ENCODE data around the gene KIF14.
A peak's percentile ranks its signal among the peaks of the same experiment; 100 is the strongest.
"Not testable (repeated sequence)": the region's sequence is repeated elsewhere in the genome, so short reads cannot be mapped to it uniquely, and the experiment has no call there.

The KIF14 gene

DNA sequence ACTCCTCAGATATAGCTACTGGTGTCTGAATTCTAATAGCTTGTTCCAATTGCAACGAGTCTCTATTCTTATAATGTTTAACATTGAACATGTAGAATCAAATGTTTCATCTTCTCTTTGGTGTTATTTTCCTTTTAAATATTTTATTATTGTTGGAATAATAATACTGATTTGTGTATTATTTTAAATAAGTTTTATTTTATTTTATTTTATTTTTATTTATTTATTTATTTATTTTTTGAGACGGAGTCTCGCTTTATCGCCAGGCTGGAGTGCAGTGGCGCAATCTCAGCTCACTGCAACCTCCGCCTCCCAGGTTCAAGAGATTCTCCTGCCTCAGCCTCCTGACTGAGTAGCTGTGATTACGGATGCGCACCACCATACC, 10.0 kb upstream of the KIF14 start:
- DNase-seq, result not testable (repeated sequence)

- no peak for DNase-seq
Observed at GRCh38 chr1:200629876-200630514, 9.4 kb upstream of the KIF14 start.

GRCh38 chr1:200628223-200628881, 7.8 kb upstream of the KIF14 start:
- no peak for DNase-seq

GRCh38 chr1:200627575-200628222, 7.1 kb upstream of the KIF14 start:
- no peak for DNase-seq

DNA sequence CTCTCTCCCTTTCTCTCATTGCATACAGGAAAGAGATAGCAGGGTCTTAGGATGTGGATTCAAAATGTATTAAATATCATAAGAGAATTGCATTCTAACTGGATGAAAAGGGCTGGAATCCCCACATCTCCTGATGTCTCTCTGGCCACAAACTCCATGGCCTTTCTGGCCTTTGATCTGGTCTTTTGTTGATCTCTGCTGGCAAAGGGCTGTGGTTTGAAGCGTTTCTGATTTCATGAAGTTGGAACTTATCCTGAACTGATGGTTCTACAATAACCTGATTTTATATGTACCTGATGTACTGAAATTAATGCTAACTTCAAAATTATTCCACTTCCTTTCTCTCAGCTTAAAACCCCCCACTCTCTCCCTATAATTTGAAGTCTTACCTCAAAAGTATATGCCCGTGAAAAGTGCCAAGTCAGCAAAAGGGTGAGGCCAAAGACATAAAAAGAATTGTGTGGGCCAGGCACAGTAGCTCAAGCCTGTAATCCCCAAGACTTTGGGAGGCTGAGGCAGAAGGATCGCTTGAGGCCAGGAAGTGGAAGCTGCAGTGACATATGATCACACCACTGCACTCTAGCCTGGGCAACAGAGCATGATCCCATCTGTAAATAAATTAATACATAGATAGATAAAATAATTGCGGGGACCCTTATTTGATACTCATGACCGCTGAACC, 6.4 kb upstream of the KIF14 start:
- no peak for DNase-seq

DNA sequence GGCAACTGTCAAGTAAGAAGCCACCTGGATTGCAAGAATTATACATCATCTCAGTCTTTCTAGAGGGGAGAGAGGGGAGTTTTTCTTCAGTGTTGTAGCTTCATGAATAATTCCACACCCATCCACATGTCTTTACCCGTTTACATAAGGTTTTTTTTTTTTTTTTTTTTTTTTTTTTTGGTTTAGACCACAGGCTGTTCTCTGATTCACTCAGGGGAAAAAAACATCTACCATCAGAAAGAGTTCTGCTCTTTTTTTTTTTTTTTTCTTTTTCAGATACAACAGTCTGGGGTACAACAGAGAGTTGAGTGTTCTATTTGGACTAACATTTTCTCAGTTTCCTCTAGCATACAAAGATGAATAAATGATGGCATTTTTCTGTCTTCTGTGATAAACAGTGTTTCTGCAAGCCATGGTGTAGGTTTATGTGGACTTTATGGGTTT, 4.9 kb upstream of the KIF14 start:
- no peak for DNase-seq

DNA sequence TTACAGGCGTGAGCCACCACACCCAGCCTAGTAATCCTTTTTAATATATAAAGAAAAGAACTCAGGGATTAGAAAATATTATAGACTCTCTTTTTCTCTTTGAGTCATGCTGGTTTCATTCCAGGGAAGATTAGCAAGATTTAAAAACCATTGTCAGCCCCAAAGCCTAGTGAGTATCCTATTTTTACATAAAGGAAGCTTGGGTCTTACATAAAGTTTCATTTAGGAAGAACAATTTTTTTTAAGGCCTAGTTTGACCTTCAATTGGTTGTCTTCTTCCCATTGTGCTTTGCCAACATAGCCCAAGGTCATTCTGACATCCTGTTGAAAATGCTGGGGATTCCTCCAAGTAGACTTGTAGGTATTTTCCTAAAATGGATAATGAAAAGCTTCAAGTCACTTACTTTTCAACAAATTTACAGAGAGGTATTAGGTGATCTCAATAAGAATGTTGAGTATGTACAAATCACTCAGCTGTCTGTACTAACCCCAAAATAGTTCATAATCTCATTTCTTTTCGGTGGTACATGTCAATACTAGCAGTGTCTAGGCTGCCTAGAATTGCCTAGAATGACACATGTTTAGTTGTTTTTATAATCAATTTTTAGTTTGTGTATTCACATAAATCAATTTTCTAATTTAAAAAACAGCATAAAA, 4.3 kb upstream of the KIF14 start:
- no peak for DNase-seq

- no peak for DNase-seq
Observed at GRCh38 chr1:200619894-200620272, 668 bp downstream of the KIF14 start.

DNA sequence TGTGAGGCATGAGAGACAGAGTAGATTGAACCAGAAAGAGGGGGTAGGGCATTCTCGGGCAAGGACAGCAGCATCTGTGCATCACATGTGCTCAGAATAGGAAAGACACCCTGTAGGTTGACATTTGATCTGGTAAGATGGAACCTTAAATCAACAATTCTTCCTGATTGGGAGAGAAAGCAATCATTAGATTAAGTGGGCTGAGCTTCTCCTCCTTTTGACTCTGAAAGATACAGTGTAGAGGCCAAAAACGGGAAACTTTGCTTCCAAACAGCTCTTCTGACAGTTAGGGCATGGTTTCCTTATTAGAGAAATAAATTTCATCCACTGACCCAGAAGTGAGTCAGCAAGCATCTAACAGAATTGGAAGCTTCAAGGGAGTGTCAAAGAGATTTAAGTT, 9.7 kb downstream of the KIF14 start:
- no peak for DNase-seq

DNA sequence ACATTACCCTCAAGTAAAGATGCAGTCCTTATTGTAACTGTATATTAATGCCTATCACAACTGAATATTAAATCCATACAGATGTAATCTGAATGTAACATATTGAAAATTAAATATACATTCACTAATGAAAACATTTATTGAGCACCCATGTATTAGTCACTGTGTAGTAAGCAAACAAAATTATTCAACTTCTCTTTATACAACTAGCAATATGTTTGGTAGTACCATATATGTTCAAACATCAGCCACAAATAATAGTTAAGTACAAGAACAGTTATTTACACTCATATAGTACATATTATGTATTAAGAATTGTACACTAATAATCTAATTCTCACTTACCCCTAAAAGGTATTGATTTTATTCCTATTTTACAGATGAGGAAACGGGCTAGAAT, 17.9 kb downstream of the KIF14 start:
- DNase-seq, result no peak

DNA sequence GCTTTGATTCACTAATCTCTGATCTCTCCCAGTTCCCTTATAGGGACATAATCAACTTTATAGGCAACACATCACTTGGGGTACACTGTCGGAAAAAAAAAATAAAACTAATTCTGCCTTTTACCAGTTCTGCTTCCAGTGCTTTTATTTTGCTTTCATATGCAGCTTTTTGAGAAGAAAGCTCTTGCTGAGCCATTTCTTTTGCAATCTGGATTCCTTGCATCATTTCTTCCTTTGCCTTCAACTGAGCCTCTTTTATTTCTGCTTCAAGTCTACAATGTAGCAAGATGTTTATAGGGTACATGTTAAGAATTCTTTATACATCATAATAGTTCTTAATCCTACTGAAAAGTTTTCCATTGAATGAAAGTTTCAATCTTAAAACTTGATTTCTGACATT, 30.6 kb downstream of the KIF14 start:
- DNase-seq, result no peak

- DNase-seq, result no peak
Observed at GRCh38 chr1:200588698-200589097, 31.9 kb downstream of the KIF14 start.

- no peak for DNase-seq
Observed at GRCh38 chr1:200564319-200564718, 56.2 kb downstream of the KIF14 start.

DNA sequence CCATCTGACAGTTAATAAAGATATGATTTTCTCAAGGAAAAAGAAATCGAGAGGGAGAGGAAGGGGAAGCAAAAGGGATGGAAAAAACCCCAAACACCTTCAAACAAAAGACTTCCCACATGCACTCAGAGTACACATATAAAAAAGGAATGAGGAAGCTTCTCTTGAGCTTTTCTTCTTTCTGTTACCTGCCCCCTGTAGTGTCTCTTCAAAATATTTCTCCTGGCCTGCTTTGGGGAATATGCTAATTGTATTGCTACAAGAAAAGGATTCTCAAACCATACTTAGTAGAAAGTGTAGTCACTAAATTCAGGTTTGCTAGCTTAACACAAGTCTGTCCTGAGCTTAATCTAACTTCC, 58.7 kb downstream of the KIF14 start:
- DNase-seq, result no peak

DNA sequence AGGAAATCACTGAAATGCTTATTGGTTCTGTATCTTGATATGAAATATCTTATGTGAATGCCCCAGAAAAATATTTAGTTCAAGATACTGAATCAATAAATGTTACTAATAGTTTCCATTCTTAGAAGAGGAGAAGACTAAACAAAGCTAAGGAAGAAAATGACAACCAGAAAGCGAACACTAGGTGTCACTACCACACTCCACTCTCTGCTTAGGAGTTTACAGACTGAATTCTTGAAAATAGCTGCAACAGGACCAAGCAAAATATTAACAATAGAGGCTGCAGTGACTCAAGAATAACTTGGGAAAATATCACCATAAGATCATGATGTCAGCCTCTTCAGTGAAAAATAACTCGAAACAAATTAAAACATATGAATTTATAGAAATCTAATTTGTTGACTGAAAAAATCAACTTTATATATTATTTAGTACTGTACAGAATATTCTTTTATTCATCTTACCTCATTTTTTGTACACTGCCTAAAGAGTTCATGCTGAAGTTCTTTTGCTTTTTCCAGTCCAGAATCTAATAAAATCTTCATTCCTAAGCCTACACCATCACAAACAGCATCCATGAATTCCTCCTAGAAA, 61.6 kb downstream of the KIF14 start:
- peak; percentile 14 to 23 for DNase-seq

GRCh38 chr1:200556002-200556401, 64.5 kb downstream of the KIF14 start:
- no peak for DNase-seq

DNA sequence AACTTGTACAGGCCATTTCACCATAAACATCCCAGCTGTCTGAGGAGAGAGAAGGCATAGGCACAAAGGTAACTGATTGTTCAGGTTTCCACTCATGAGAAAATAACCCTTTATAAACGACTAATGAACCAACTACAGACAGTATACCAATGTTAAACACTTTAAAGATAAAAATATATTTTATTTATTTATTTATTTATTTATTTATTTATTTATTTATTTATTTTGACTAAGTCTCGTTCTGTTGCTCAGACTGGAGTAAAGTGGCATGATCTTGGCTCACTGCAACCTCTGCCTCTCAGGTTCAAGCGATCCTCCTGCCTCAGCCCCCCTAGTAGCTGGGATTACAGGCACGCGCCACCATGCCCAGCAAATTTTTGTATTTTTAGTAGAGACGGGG, 67.8 kb downstream of the KIF14 start:
- not testable (repeated sequence) for DNase-seq

- no peak for DNase-seq
Observed at GRCh38 chr1:200550367-200550766, 70.2 kb downstream of the KIF14 start.

DNA sequence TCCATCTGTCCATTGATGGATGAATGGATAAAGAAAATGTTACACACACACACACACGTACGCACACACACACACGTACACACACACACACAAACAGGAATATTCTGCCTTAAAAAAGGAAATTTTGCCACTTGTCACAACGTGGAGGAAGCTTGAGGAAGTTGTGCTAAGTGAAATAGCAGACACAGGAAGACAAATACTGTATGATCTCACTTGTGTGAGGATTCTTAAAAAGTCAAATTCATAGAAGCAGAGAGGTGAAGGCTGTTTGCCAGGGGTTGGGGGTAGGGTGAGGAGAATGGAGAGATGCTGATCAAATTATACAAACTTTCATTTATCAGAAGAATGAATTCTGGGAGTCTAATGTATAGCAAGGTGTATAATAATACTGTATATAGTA, 73.2 kb downstream of the KIF14 start:
- DNase-seq, result no peak

DNA sequence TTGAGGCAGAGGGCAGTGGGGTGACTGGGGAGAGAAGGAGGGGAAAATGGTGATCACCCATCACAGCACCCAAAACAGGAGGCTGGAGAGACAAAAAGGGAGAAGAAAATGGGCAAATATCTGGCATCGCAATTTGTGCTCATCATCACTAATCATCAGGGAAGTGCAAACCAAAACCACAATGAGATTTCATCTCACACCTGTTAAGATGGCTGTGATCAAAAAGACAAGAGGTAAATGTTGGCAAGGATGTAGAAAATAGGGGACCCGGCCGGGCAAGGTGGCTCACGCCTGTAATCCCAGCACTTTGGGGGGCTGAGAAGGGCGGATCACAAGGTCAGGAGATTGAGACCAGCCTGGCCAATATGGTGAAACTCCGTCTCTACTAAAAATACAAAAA, 74.0 kb downstream of the KIF14 start:
- DNase-seq, result no peak

GRCh38 chr1:200542162-200542561, 78.4 kb downstream of the KIF14 start:
- no peak for DNase-seq

- DNase-seq, result no peak
Observed at GRCh38 chr1:200540281-200540680, 80.3 kb downstream of the KIF14 start.

DNA sequence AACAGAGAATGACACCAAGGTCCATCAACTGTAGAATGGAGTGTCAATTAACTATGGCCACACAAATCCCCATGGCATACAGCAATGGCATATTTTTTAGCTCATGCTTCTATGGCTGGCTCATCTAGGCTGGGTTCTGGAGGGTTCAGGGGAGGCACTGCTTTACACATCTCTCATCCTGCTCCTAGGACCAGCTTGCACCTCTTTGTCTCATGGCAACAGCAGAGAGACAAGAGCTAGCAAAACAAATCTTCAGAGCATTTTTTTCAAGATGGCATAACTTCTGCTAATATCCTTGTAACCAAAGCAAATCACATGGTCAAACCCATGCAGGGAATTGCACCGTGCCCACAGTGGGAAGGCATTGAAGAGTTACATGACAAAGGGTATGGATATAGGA, 82.4 kb downstream of the KIF14 start:
- no peak for DNase-seq
